HepG2 (cell line): ENCODE measurements around the gene RERE. TPM values are rescaled to one million over a fixed set of nuclear protein-coding genes. Genes with fewer than 3 reads are reported as not detected.

Experiments
- ATAD3A ChIP-seq: sonication (generic); formaldehyde crosslinking; IDR thresholded peaks from 2 replicates; pipeline ENCODE4 v1.4.0; 2020; ENCODE audit warnings: missing genetic modification reagents
- EED ChIP-seq: sonication (generic); formaldehyde crosslinking; IDR thresholded peaks from 2 replicates; pipeline ENCODE4 v1.5.0; 2020; ENCODE audit warnings: mild to moderate bottlenecking, missing genetic modification reagents
- ELF1 ChIP-seq: sonication (generic); formaldehyde crosslinking; IDR thresholded peaks from 2 replicates; pipeline ENCODE4 v1.4.0; 2020; ENCODE audit warnings: missing genetic modification reagents
- ETS1 ChIP-seq: sonication (generic); formaldehyde crosslinking; IDR thresholded peaks from 2 replicates; pipeline ENCODE4 v1.4.0; 2020; ENCODE audit warnings: missing genetic modification reagents
- HNRNPH1 ChIP-seq: fragments of 200-400 bp; formaldehyde crosslinking; optimal IDR thresholded peaks from 2 replicates; pipeline ENCODE3; 2017; ENCODE audit warnings: mild to moderate bottlenecking, low read depth, low read length
- KLF15 ChIP-seq: sonication (generic); formaldehyde crosslinking; IDR thresholded peaks from 2 replicates; pipeline ENCODE4 v1.8.1; 2023; ENCODE audit warnings: borderline replicate concordance, mild to moderate bottlenecking, inconsistent platforms, missing genetic modification reagents, mixed read lengths
- PHF20 ChIP-seq: sonication (generic); formaldehyde crosslinking; IDR thresholded peaks from 2 replicates; pipeline ENCODE4 v1.5.0; 2020; ENCODE audit warnings: mild to moderate bottlenecking, missing genetic modification reagents
- REL ChIP-seq: sonication (generic); formaldehyde crosslinking; conservative IDR thresholded peaks from 2 replicates; pipeline ENCODE4 v1.8.0; 2022; ENCODE audit warnings: mild to moderate bottlenecking, missing genetic modification reagents, moderate library complexity
- RXRA ChIP-seq: sonication (generic); formaldehyde crosslinking; IDR thresholded peaks from 2 replicates; pipeline ENCODE4 v1.5.1; 2020; ENCODE audit warnings: missing genetic modification reagents
- RXRB ChIP-seq: IDR thresholded peaks from 2 replicates; pipeline ENCODE4 v1.6.1; 2016; ENCODE audit warnings: borderline replicate concordance, missing genetic modification reagents, missing compliant biosample characterization
- SAFB2 ChIP-seq: sonication (generic); formaldehyde crosslinking; IDR thresholded peaks from 2 replicates; pipeline ENCODE4 v1.5.1; 2020; ENCODE audit warnings: missing genetic modification reagents, low read depth, mild to moderate bottlenecking, borderline replicate concordance
- ZBTB40 ChIP-seq, 2 experiments: fragments of 450-650 bp in 1 of 2; sonication (generic) in 1 of 2; formaldehyde crosslinking in 1 of 2; IDR thresholded peaks; 2 replicates each; pipeline versions ENCODE4 v1.6.1 to v1.8.0; 2016 to 2022; ENCODE audit warnings: antibody characterized with exemption in 1 of 2, mild to moderate bottlenecking in 1 of 2, missing genetic modification reagents in 1 of 2
- ZMYM4 ChIP-seq: sonication (generic); formaldehyde crosslinking; IDR thresholded peaks from 2 replicates; pipeline ENCODE4 v1.8.1; 2023; ENCODE audit warnings: mild to moderate bottlenecking, missing genetic modification reagents
- ZNF143 ChIP-seq: sonication (generic); formaldehyde crosslinking; IDR thresholded peaks from 2 replicates; pipeline ENCODE4 v1.4.0; 2020; ENCODE audit warnings: missing genetic modification reagents
- ZNF430 ChIP-seq: sonication (generic); formaldehyde crosslinking; IDR thresholded peaks from 2 replicates; pipeline ENCODE4 v1.9.0; 2021; ENCODE audit warnings: mild to moderate bottlenecking, missing genetic modification reagents
- ZNF557 ChIP-seq: sonication (generic); formaldehyde crosslinking; IDR thresholded peaks from 2 replicates; pipeline ENCODE4 v1.4.0; 2020; ENCODE audit warnings: missing genetic modification reagents
- ZNF576 ChIP-seq: sonication (generic); formaldehyde crosslinking; IDR thresholded peaks from 2 replicates; pipeline ENCODE4 v1.4.0; 2020; ENCODE audit warnings: mild to moderate bottlenecking, missing genetic modification reagents
- polyA plus RNA-seq, 8 experiments: library from polyadenylated mRNA; depleted of rRNA in 3 of 8; stranded (reverse) in 7 of 8; unstranded in 1 of 8; fragments of >200 nt; fragmentation: Illumina TruSeq in 4 of 8; extraction: Trizol in 4 of 8; gene quantifications; 2 replicates each; pipeline versions ENCODE4 v1.2.1 to v1.2.3, GENCODE V29; 2011 to 2016; ENCODE audit warnings: low read depth in 4 of 8, missing spikeins in 1 of 8, mixed read lengths in 1 of 8; ENCODE audit not compliant: insufficient read depth in 1 of 8
- total RNA-seq, 5 experiments: library from RNA; depleted of rRNA; stranded (reverse); fragments of >200 nt; fragmentation: Illumina TruSeq; extraction: Trizol; gene quantifications; 2 replicates each; pipeline ENCODE4 v1.2.3, GENCODE V29; 2016; ENCODE audit warnings: low read depth in 1 of 5

RERE gene
- total and polyA plus RNA-seq, 2 of the 13 experiments (the other 11 are each of a cell fraction or from before 2014, with no cell fraction given): 18.3 to 21.9 TPM

GRCh38 chr1:8314346-8315280, 502.8 kb downstream of the RERE start (continued):
- TF ChIP-seq RXRA (0 out of 2 replicates have a peak, but pooled peaks have one; percentile 44), ELF1 (CRISPR knock-in tag) (no peak; the same call in 1 of the 2 replicates), SAFB2 (CRISPR knock-in tag) (no peak), ZNF143 (CRISPR knock-in tag) (no peak), PHF20 (CRISPR knock-in tag) (no peak), HNRNPH1 (no peak), ATAD3A (CRISPR knock-in tag) (no peak), EED (CRISPR knock-in tag) (peak; percentile 71; the same call in 1 of the 2 replicates), KLF15 (CRISPR knock-in tag) (no peak), ZMYM4 (CRISPR knock-in tag) (peak; percentile 59), ZBTB40 (IDR thresholded peaks at IDR 0.05) (no peak), ZBTB40 (CRISPR knock-in tag; IDR thresholded peaks at IDR 0.05) (no peak), RXRB (CRISPR knock-in tag) (peak; percentile 69), ZNF576 (no peak), REL (CRISPR knock-in tag) (no peak), ETS1 (CRISPR knock-in tag) (no peak), ZNF430 (CRISPR knock-in tag) (no peak), ZNF557 (no peak)
